ENCODE data around the gene CCNB1.

CCNB1 gene

DNA sequence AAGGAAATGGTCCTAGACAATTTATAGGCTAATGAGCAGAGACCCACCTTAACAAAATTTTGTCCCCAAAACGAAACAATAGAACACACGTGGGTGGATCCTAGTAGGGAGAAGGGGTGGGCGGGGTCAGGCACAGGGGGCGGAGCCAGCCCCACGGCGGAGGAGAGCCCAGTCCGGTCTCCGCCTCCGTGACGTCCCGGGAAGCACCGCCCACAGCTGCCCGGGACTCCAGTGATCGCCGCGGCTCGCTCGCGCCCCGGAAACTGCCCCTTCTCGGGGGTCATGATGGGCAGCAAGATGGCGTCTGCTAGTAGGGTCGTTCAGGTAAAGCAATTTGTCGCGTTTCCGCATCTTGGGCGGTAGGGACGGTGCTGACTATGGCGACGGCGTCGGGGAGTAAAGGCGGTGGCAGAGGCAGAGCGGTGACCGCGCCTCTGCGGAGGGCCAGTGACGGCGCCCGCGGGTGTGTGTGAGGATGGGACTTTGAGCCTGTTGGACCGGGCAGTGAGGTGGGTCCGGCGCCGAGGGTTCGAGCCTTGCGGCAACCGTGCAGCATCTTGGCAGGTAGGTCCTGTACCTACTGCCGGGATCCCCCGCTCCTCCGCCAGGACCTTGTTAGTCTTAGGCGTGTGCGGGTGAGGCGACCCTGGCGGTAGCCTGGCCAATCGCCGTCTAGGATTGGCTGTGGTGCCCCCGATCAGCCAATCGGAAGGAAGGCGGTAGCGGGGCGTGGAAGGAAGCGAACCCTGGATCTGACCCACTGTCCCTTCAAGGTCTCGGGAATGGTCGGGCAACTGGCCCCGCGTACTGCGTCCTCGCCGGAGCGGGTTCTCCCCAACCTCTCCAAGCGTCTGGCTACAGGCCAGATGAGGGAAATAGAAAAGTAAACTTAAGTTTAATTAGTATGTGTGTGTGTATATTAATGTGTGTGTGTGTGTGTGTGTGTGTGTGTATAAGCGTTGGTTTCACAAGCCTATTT lies 50.9 kb downstream of the CCNB1 start:
- ChIA-PET CTCF (interaction anchor here (0.6 kb wide), 1 partner anchor 1743 kb away, joined by 4 read pairs; no protein-coding TSS in a partner anchor), POLR2A (interaction anchor here (1.8 to 2.2 kb wide), 2 partner anchors 17 to 28 kb away, joined by 7 to 11 read pairs; partner anchors contain the start of genes CDK7 and CENPH)
- peaks cover 0 to 13% of the 10 kb centered on the region in 2 experiments; a peak in 2 of 3 replicates for H3K36me3 ChIP-seq (ENCODE audit: control insufficient read depth in 2 of 2, insufficient read depth in 1 of 2, low read length in 2 of 2)
- peak overlapping the region; percentile 86 for H3K27ac ChIP-seq (ENCODE audit: extremely low read depth, low read depth, low read length)
- no peaks in the 10 kb centered on the region for H3K9me3 ChIP-seq (ENCODE audit: control insufficient read depth, insufficient read depth, low read depth, low read length)
- H3K4me1 ChIP-seq (ENCODE audit: control insufficient read depth, insufficient read depth, low read length), result no peaks in the 10 kb centered on the region
- H3K4me3 ChIP-seq (ENCODE audit: low read depth, low read length), result peak overlapping the region; percentile 94
- TF ChIP-seq ZNF239 (tag by site-specific recombination; IDR thresholded peaks at IDR 0.05) (0 out of 2 replicates have a peak, but pooled peaks have one; percentile 58), ZNF501 (tag by site-specific recombination; IDR thresholded peaks at IDR 0.05) (peak; percentile 94), ZNF623 (tag by site-specific recombination; IDR thresholded peaks at IDR 0.05) (peak; percentile 19; the same call in 1 of the 2 replicates), SALL2 (tag by site-specific recombination; IDR thresholded peaks at IDR 0.05; ENCODE audit: borderline replicate concordance) (no peak), ZNF214 (tag by site-specific recombination; IDR thresholded peaks at IDR 0.05; ENCODE audit: borderline replicate concordance) (no peak), ZFP37 (tag by site-specific recombination; IDR thresholded peaks at IDR 0.05) (peak; percentile 93), ZNF157 (tag by site-specific recombination; IDR thresholded peaks at IDR 0.05) (no peak), ZNF324 (tag by site-specific recombination; IDR thresholded peaks at IDR 0.05) (peak; percentile 85), TCF7L2 (IDR thresholded peaks at IDR 0.05; ENCODE audit: borderline replicate concordance, low read depth, low read length) (no peak), ZNF830 (tag by site-specific recombination; IDR thresholded peaks at IDR 0.05; ENCODE audit: low read depth) (no peak), ZNF341 (tag by site-specific recombination; IDR thresholded peaks at IDR 0.05; ENCODE audit: low read depth) (peak; percentile 32; the same call in 1 of the 2 replicates), RBAK (tag by site-specific recombination; IDR thresholded peaks at IDR 0.05) (no peak), ZEB2 (tag by site-specific recombination; IDR thresholded peaks at IDR 0.05) (peak; percentile 100), ZNF140 (tag by site-specific recombination; IDR thresholded peaks at IDR 0.05) (no peak), ZNF514 (tag by site-specific recombination; IDR thresholded peaks at IDR 0.05) (no peak), ZNF837 (tag by site-specific recombination; IDR thresholded peaks at IDR 0.05) (no peak), ZNF558 (tag by site-specific recombination; IDR thresholded peaks at IDR 0.05) (no peak), ZNF266 (tag by site-specific recombination; IDR thresholded peaks at IDR 0.05; ENCODE audit: low read depth) (peak; percentile 12; the same call in 1 of the 2 replicates), ZNF133 (tag by site-specific recombination; IDR thresholded peaks at IDR 0.05) (no peak; the same call in 1 of the 2 replicates), SP2 (tag by site-specific recombination; IDR thresholded peaks at IDR 0.05) (peak; percentile 88), ZBTB20 (tag by site-specific recombination; IDR thresholded peaks at IDR 0.05) (peak; percentile 96)
- TF ChIP-seq, protein P1, sequence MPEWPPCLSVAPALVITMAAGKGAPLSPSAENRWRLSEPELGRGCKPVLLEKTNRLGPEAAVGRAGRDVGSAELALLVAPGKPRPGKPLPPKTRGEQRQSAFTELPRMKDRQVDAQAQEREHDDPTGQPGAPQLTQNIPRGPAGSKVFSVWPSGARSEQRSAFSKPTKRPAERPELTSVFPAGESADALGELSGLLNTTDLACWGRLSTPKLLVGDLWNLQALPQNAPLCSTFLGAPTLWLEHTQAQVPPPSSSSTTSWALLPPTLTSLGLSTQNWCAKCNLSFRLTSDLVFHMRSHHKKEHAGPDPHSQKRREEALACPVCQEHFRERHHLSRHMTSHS (tag by site-specific recombination; IDR thresholded peaks at IDR 0.05), result no peak
- TF ChIP-seq, protein P2, sequence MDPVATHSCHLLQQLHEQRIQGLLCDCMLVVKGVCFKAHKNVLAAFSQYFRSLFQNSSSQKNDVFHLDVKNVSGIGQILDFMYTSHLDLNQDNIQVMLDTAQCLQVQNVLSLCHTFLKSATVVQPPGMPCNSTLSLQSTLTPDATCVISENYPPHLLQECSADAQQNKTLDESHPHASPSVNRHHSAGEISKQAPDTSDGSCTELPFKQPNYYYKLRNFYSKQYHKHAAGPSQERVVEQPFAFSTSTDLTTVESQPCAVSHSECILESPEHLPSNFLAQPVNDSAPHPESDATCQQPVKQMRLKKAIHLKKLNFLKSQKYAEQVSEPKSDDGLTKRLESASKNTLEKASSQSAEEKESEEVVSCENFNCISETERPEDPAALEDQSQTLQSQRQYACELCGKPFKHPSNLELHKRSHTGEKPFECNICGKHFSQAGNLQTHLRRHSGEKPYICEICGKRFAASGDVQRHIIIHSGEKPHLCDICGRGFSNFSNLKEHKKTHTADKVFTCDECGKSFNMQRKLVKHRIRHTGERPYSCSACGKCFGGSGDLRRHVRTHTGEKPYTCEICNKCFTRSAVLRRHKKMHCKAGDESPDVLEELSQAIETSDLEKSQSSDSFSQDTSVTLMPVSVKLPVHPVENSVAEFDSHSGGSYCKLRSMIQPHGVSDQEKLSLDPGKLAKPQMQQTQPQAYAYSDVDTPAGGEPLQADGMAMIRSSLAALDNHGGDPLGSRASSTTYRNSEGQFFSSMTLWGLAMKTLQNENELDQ (tag by site-specific recombination; IDR thresholded peaks at IDR 0.05; ENCODE audit: low read depth), result no peak
- TF ChIP-seq, protein P3, sequence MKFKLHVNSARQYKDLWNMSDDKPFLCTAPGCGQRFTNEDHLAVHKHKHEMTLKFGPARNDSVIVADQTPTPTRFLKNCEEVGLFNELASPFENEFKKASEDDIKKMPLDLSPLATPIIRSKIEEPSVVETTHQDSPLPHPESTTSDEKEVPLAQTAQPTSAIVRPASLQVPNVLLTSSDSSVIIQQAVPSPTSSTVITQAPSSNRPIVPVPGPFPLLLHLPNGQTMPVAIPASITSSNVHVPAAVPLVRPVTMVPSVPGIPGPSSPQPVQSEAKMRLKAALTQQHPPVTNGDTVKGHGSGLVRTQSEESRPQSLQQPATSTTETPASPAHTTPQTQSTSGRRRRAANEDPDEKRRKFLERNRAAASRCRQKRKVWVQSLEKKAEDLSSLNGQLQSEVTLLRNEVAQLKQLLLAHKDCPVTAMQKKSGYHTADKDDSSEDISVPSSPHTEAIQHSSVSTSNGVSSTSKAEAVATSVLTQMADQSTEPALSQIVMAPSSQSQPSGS (tag by site-specific recombination; IDR thresholded peaks at IDR 0.05; ENCODE audit: low read depth), result no peak
- TF ChIP-seq, protein P4, sequence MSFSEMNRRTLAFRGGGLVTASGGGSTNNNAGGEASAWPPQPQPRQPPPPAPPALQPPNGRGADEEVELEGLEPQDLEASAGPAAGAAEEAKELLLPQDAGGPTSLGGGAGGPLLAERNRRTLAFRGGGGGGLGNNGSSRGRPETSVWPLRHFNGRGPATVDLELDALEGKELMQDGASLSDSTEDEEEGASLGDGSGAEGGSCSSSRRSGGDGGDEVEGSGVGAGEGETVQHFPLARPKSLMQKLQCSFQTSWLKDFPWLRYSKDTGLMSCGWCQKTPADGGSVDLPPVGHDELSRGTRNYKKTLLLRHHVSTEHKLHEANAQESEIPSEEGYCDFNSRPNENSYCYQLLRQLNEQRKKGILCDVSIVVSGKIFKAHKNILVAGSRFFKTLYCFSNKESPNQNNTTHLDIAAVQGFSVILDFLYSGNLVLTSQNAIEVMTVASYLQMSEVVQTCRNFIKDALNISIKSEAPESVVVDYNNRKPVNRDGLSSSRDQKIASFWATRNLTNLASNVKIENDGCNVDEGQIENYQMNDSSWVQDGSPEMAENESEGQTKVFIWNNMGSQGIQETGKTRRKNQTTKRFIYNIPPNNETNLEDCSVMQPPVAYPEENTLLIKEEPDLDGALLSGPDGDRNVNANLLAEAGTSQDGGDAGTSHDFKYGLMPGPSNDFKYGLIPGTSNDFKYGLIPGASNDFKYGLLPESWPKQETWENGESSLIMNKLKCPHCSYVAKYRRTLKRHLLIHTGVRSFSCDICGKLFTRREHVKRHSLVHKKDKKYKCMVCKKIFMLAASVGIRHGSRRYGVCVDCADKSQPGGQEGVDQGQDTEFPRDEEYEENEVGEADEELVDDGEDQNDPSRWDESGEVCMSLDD (tag by site-specific recombination; IDR thresholded peaks at IDR 0.05), result peak; percentile 98
- TF ChIP-seq, protein P5, sequence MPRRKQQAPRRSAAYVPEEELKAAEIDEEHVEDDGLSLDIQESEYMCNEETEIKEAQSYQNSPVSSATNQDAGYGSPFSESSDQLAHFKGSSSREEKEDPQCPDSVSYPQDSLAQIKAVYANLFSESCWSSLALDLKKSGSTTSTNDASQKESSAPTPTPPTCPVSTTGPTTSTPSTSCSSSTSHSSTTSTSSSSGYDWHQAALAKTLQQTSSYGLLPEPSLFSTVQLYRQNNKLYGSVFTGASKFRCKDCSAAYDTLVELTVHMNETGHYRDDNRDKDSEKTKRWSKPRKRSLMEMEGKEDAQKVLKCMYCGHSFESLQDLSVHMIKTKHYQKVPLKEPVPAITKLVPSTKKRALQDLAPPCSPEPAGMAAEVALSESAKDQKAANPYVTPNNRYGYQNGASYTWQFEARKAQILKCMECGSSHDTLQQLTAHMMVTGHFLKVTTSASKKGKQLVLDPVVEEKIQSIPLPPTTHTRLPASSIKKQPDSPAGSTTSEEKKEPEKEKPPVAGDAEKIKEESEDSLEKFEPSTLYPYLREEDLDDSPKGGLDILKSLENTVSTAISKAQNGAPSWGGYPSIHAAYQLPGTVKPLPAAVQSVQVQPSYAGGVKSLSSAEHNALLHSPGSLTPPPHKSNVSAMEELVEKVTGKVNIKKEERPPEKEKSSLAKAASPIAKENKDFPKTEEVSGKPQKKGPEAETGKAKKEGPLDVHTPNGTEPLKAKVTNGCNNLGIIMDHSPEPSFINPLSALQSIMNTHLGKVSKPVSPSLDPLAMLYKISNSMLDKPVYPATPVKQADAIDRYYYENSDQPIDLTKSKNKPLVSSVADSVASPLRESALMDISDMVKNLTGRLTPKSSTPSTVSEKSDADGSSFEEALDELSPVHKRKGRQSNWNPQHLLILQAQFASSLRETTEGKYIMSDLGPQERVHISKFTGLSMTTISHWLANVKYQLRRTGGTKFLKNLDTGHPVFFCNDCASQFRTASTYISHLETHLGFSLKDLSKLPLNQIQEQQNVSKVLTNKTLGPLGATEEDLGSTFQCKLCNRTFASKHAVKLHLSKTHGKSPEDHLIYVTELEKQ (tag by site-specific recombination; IDR thresholded peaks at IDR 0.05; ENCODE audit: borderline replicate concordance), result peak; percentile 52; the same call in 1 of the 2 replicates

All from HEK293 (cell line).